Loucy (cell line): Measurements from ENCODE around the gene CELA2B.

ENCODE experiments used
- H2AFZ ChIP-seq: fragments of 200-600 bp; sonication (generic); 2 replicates; pipeline ENCODE4 v1.6.0; 2016; ENCODE audit warnings: antibody characterized with exemption, mild to moderate bottlenecking, low read length, moderate library complexity
- H3F3A ChIP-seq: fragments of 200-600 bp; 2 replicates; pipeline ENCODE4 v1.6.0; 2016; ENCODE audit warnings: antibody characterized with exemption, low read depth, mild to moderate bottlenecking
- H3K27me3 ChIP-seq: fragments of 200-600 bp; sonication (generic); 2 replicates; pipeline ENCODE4 v1.6.1; 2014; ENCODE audit warnings: low read length, mild to moderate bottlenecking; ENCODE audit not compliant: insufficient read depth, poor library complexity, severe bottlenecking
- H3K36me3 ChIP-seq: fragments of 200-600 bp; sonication (generic); 2 replicates; pipeline ENCODE4 v1.6.1; 2016; ENCODE audit warnings: low read length; ENCODE audit not compliant: insufficient read depth
- H3K4me1 ChIP-seq: fragments of 200-600 bp; sonication (generic); 2 replicates; pipeline ENCODE4 v1.5.1; 2014; ENCODE audit warnings: low read length, mild to moderate bottlenecking; ENCODE audit not compliant: insufficient read depth, poor library complexity, severe bottlenecking
- H3K4me2 ChIP-seq: fragments of 200-600 bp; sonication (generic); 2 replicates; pipeline ENCODE4 v1.6.0; 2014; ENCODE audit warnings: antibody characterized with exemption, low read length, low read depth, mild to moderate bottlenecking; ENCODE audit not compliant: poor library complexity, severe bottlenecking
- H3K4me3 ChIP-seq: fragments of 200-600 bp; sonication (generic); 2 replicates; pipeline ENCODE4 v1.5.1; 2014; ENCODE audit warnings: low read length, mild to moderate bottlenecking, mixed read lengths; ENCODE audit not compliant: poor library complexity, severe bottlenecking
- H3K79me2 ChIP-seq: fragments of 200-600 bp; sonication (generic); 2 replicates; pipeline ENCODE4 v1.6.1; 2014; ENCODE audit warnings: low read length; ENCODE audit not compliant: insufficient read depth
- H3K9ac ChIP-seq: fragments of 200-600 bp; sonication (generic); 2 replicates; pipeline ENCODE4 v1.6.0; 2014; ENCODE audit warnings: mild to moderate bottlenecking, low read depth, low read length, moderate library complexity; ENCODE audit not compliant: poor library complexity, severe bottlenecking
- H3K9me2 ChIP-seq: fragments of 200-600 bp; sonication (generic); replicated peaks from 2 replicates; pipeline ENCODE4 v1.6.1; 2016; ENCODE audit warnings: low read depth, low read length, mixed read lengths
- H3K9me3 ChIP-seq: fragments of 200-600 bp; sonication (generic); 2 replicates; pipeline ENCODE4 v1.6.1; 2014; ENCODE audit warnings: mild to moderate bottlenecking, antibody characterized with exemption, low read length, low read depth; ENCODE audit not compliant: insufficient read depth
- H4K20me1 ChIP-seq: fragments of 200-600 bp; sonication (generic); 2 replicates; pipeline ENCODE4 v1.6.0; 2014; ENCODE audit warnings: antibody characterized with exemption, low read length, mild to moderate bottlenecking; ENCODE audit not compliant: insufficient read depth, poor library complexity, severe bottlenecking
- CTCF ChIP-seq: fragments of 200-600 bp; sonication (generic); conservative IDR thresholded peaks from 2 replicates; pipeline ENCODE4 v1.5.1; 2014; ENCODE audit warnings: mild to moderate bottlenecking, antibody characterized with exemption, low read length

The CELA2B gene

GRCh38 chr1:15540186-15540585 lies 64.3 kb downstream of the CELA2B start:
- no peaks in the 10 kb centered on the region for H3K27me3 ChIP-seq
- H4K20me1 ChIP-seq = no peaks in the 10 kb centered on the region
- H3K79me2 ChIP-seq = no peaks in the 10 kb centered on the region
- no peaks in the 10 kb centered on the region for H3F3A ChIP-seq
- H3K9me3 ChIP-seq = no peaks in the 10 kb centered on the region
- H3K9me2 ChIP-seq = no peaks in the 10 kb centered on the region
- H3K4me3 ChIP-seq = no peak overlapping the region
- H3K36me3 ChIP-seq = peaks cover 3% of the 10 kb centered on the region; the same call in 1 of the 2 replicates
- H2AFZ ChIP-seq = no peak overlapping the region
- no peak for TF ChIP-seq CTCF
- H3K9ac ChIP-seq = no peak overlapping the region
- H3K4me2 ChIP-seq = no peak overlapping the region
- no peaks in the 10 kb centered on the region for H3K4me1 ChIP-seq
